H1 (cell line): ENCODE results near the gene AGR2. TPM values are rescaled to one million over a fixed set of nuclear protein-coding genes. Genes with fewer than 3 reads are reported as not detected.

ENCODE experiments used
- POLR2A ChIP-seq, 2 experiments: IDR thresholded peaks; 1 replicate in 1 of 2; 2 replicates in 1 of 2; pipeline ENCODE4 v1.6.1; 2011; ENCODE audit warnings: low read depth in 2 of 2, low read length in 2 of 2, mild to moderate bottlenecking in 2 of 2; ENCODE audit errors: control extremely low read depth in 1 of 2
- RNF2 ChIP-seq: fragments of 200-900, 300-1000 bp; sonication (generic); IDR thresholded peaks from 2 replicates; pipeline ENCODE4 v1.7.1; 2016; ENCODE audit warnings: borderline replicate concordance, low read depth, mild to moderate bottlenecking, antibody characterized with exemption, low read length; ENCODE audit not compliant: poor library complexity, severe bottlenecking; ENCODE audit errors: missing control alignments
- SRF ChIP-seq: IDR thresholded peaks from 2 replicates; pipeline ENCODE4 v1.6.1; 2011; ENCODE audit warnings: mild to moderate bottlenecking, low read depth, low read length, moderate library complexity
- polyA plus RNA-seq, 7 experiments: library from polyadenylated mRNA; depleted of rRNA in 3 of 7; stranded (reverse) in 5 of 7; unstranded in 2 of 7; fragments of >200 nt in 5 of 7; fragments of 200-250 nt in 2 of 7; gene quantifications; 1 replicate in 5 of 7; 2 replicates in 1 of 7; 4 replicates in 1 of 7; pipeline versions ENCODE4 v1.2.1 to v1.2.3, GENCODE V29; 2011 to 2013; ENCODE audit warnings: missing spikeins in 2 of 7, mixed read lengths in 2 of 7
- total RNA-seq: library from RNA; stranded (reverse); fragmentation: NEBNext Ultra II Directional; extraction: Animal tissue kit (Norgen Biotek cat#: 25700); gene quantifications from 2 replicates; pipeline ENCODE4 v1.2.1, GENCODE V29; 2021

AGR2 gene
- total and polyA plus RNA-seq, 2 of the 8 experiments (the other 6 are each of a cell fraction or from before 2014, with no cell fraction given): not detected

DNA sequence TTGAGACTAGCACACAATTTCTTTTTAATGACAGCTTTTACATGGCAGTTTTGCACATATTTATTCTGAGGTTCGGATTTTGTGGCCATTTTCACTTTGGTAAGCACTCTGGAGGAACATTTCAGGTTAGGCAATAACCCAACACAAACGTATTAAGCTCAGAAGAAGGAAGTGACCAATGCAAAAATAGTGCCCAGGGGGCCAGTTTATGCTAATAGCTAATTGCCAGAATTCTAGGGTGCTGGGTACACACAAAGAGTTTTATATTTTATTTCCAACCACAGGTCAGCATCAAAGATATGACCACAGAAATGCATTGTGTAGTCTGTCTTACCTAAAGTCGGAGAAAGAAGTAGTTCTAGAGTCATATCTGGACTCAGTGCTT, 8.4 kb upstream of the AGR2 start (continued):
- TF ChIP-seq RNF2 (no peak), SRF (no peak), POLR2A (IDR thresholded peaks at IDR 0.05; ENCODE audit: control extremely low read depth in 1 of 2, low read depth in 2 of 2, low read length in 2 of 2) (no peak)
